GM12878 (cell line): ENCODE results near the gene IFNA16. TPM values are rescaled to one million over a fixed set of nuclear protein-coding genes. Genes with fewer than 3 reads are reported as not detected.
"Not testable (repeated sequence)": the region's sequence is repeated elsewhere in the genome, so short reads cannot be mapped to it uniquely, and the experiment has no call there.

ENCODE experiments used
- ATAC-seq: fragments of 200-7000 bp; cut with Tn5 transposase; 3 replicates; pipeline ENCODE4 v1.9.1; 2020; ENCODE audit warnings: mild to moderate bottlenecking, moderate library complexity
- BruUV-seq: library from RNA; stranded (reverse); fragments of 400-500 nt; replicated peaks from 2 replicates; lab custom pipeline; 2021; lab: Mats Ljungman, UMichigan
- CTCF ChIA-PET: fragments of 300-600 bp; sonication (Branson Sonifier 250); formaldehyde crosslinking; extraction: SDS; loops from one replicate; lab custom pipeline; 2021; ENCODE audit warnings: inconsistent platforms; lab: Yijun Ruan, JAX
- POLR2A ChIA-PET: fragments of 350-600 bp; formaldehyde crosslinking; extraction: SDS; loops from one replicate; lab custom pipeline; 2021; ENCODE audit warnings: inconsistent platforms; lab: Charles Lee
- RAD21 ChIA-PET: fragments of 300-600 bp; sonication (Branson Sonifier 250); formaldehyde crosslinking; loops from one replicate; lab custom pipeline; 2023; ENCODE audit warnings: antibody characterized with exemption; ENCODE audit not compliant: unreplicated experiment; lab: Charles Lee
- SMC1A ChIA-PET: fragments of 300-600 bp; sonication (Branson Sonifier 250); formaldehyde crosslinking; loops from one replicate; lab custom pipeline; 2023; ENCODE audit not compliant: unreplicated experiment, uncharacterized antibody; lab: Charles Lee
- DNase-seq: peaks from one replicate; pipeline ENCODE4 v3.0.0-alpha.2; 2011; ENCODE audit warnings: low read depth, low spot score
- FAIRE-seq: peaks from 3 replicates; lab custom pipeline; 2011; peaks lifted over from hg19 to GRCh38; lab: Jason Lieb, UNC
- H2AFZ ChIP-seq: 2 replicates; pipeline ENCODE4 v1.6.0; 2011; ENCODE audit warnings: low read depth, low read length, control low read depth; ENCODE audit not compliant: control insufficient read depth
- H3K27ac ChIP-seq: 2 replicates; pipeline ENCODE4 v1.5.1; 2011; ENCODE audit warnings: control low read depth; ENCODE audit not compliant: control insufficient read depth, insufficient read depth
- H3K27me3 ChIP-seq, 2 experiments: replicated peaks in 1 of 2; 2 replicates each; pipeline versions ENCODE4 v1.6.0 to v1.6.1; 2011; ENCODE audit warnings: low read length in 1 of 2; ENCODE audit not compliant: control insufficient read depth in 2 of 2, insufficient read depth in 2 of 2
- H3K36me3 ChIP-seq, 2 experiments: 2 replicates each; pipeline ENCODE4 v1.5.1; 2011; ENCODE audit warnings: low read length in 1 of 2; ENCODE audit not compliant: control insufficient read depth in 2 of 2, insufficient read depth in 2 of 2
- H3K4me1 ChIP-seq: 2 replicates; pipeline ENCODE4 v1.6.1; 2011; ENCODE audit warnings: mild to moderate bottlenecking, low read length, moderate library complexity, mixed read lengths; ENCODE audit not compliant: control insufficient read depth, insufficient read depth
- H3K4me2 ChIP-seq: 2 replicates; pipeline ENCODE4 v1.6.0; 2011; ENCODE audit warnings: control low read depth; ENCODE audit not compliant: control insufficient read depth, insufficient read depth
- H3K4me3 ChIP-seq: fragments of 200-600 bp; sonication (generic); 2 replicates; pipeline ENCODE4 v1.5.1; 2016
- H3K79me2 ChIP-seq: 2 replicates; pipeline ENCODE4 v1.6.0; 2011; ENCODE audit warnings: low read length; ENCODE audit not compliant: control insufficient read depth, insufficient read depth
- H3K9ac ChIP-seq: 2 replicates; pipeline ENCODE4 v1.8.0; 2011; ENCODE audit warnings: low read length, control low read depth, mixed read lengths; ENCODE audit not compliant: control insufficient read depth, insufficient read depth
- H3K9me3 ChIP-seq: replicated peaks from 3 replicates; pipeline ENCODE4 v1.5.1; 2011; ENCODE audit warnings: mild to moderate bottlenecking, low read length; ENCODE audit not compliant: control insufficient read depth, insufficient read depth
- H4K20me1 ChIP-seq: 2 replicates; pipeline ENCODE4 v1.6.0; 2011; ENCODE audit not compliant: control insufficient read depth, insufficient read depth
- RAD21 ChIP-seq: IDR thresholded peaks from 2 replicates; pipeline ENCODE4 v1.6.1; 2011; ENCODE audit warnings: mild to moderate bottlenecking, low read depth, low read length, moderate library complexity; ENCODE audit not compliant: insufficient read depth
- WGBS: methylation state at CpG from one replicate; pipeline ENCODE4 v1.1.6; 2016; ENCODE audit warnings: low lambda C conversion rate; ENCODE audit not compliant: insufficient replicate concordance, insufficient coverage; ENCODE audit errors: missing lambda C conversion rate; 5-methylcytosine and 5-hydroxymethylcytosine counted together
- in situ Hi-C: fragments of 300-500 bp; cut with MboI; formaldehyde crosslinking; loops from 9 replicates; pipeline ENCODE4 v1.14.3; 2018; ENCODE audit warnings: mixed read lengths
- intact Hi-C: fragments of 100-400 bp; cut with micrococcal nuclease; formaldehyde crosslinking; loops from one replicate; pipeline ENCODE4 v1.14.2; 2022; ENCODE audit not compliant: unreplicated experiment
- polyA plus RNA-seq, 11 experiments: library from polyadenylated mRNA; depleted of rRNA in 4 of 11; unstranded in 6 of 11; stranded (reverse) in 5 of 11; fragments of >200 nt; fragmentation: Nextera tagmentation in 4 of 11; fragmentation: Illumina TruSeq in 1 of 11; extraction: Ambion mirVana in 4 of 11; extraction: Trizol in 1 of 11; gene quantifications; 1 replicate in 1 of 11; 2 replicates in 10 of 11; pipeline versions ENCODE4 v1.2.1 to v1.2.3, GENCODE V29; 2011 to 2016; ENCODE audit warnings: inconsistent platforms in 2 of 11, missing spikeins in 2 of 11, low read depth in 1 of 11
- total RNA-seq, 4 experiments: library from RNA; depleted of rRNA in 3 of 4; stranded (reverse); fragments of >200 nt in 3 of 4; fragmentation: Illumina TruSeq in 1 of 4; extraction: Trizol in 1 of 4; gene quantifications; 2 replicates each; pipeline versions ENCODE4 v1.2.1 to v1.2.3, GENCODE V29; 2013 to 2021
- TF ChIP-seq, protein P1 (sequence below), 3 experiments: IDR thresholded peaks in 2 of 3; conservative IDR thresholded peaks in 1 of 3; 2 replicates each; pipeline ENCODE4 v1.5.1; 2011; ENCODE audit warnings: low read depth in 3 of 3, low read length in 3 of 3, mild to moderate bottlenecking in 3 of 3, control low read depth in 2 of 3, moderate library complexity in 2 of 3, inconsistent platforms in 1 of 3, mixed read lengths in 1 of 3; ENCODE audit not compliant: control insufficient read depth in 2 of 3, insufficient read depth in 1 of 3; ENCODE audit errors: extremely low read depth in 1 of 3

IFNA16 gene
- total and polyA plus RNA-seq, 10 of the 15 experiments (the other 5 are each of a cell fraction or from before 2014, with no cell fraction given): not detected

- in situ Hi-C loops, H3K9me3 ChIP-seq, BruUV-seq: not testable (repeated sequence)
- RAD21 ChIA-PET: interaction anchor here (0.7 to 2.6 kb wide), 10 partner anchors 12 to 239 kb away, joined by 3 to 9 read pairs (median 4); no protein-coding TSS in a partner anchor
- TF ChIP-seq, protein P1, sequence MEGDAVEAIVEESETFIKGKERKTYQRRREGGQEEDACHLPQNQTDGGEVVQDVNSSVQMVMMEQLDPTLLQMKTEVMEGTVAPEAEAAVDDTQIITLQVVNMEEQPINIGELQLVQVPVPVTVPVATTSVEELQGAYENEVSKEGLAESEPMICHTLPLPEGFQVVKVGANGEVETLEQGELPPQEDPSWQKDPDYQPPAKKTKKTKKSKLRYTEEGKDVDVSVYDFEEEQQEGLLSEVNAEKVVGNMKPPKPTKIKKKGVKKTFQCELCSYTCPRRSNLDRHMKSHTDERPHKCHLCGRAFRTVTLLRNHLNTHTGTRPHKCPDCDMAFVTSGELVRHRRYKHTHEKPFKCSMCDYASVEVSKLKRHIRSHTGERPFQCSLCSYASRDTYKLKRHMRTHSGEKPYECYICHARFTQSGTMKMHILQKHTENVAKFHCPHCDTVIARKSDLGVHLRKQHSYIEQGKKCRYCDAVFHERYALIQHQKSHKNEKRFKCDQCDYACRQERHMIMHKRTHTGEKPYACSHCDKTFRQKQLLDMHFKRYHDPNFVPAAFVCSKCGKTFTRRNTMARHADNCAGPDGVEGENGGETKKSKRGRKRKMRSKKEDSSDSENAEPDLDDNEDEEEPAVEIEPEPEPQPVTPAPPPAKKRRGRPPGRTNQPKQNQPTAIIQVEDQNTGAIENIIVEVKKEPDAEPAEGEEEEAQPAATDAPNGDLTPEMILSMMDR (IDR thresholded peaks at IDR 0.05 in 2 of 3, conservative IDR thresholded peaks at IDR 0.05 in 1 of 3; ENCODE audit: control insufficient read depth in 2 of 3, extremely low read depth in 1 of 3, insufficient read depth in 1 of 3, low read depth in 3 of 3, low read length in 3 of 3): peak; percentile 45 to 56 (median 53); a peak in 5 of 6 replicates
- TF ChIP-seq RAD21: peak; percentile 61
- TF ChIP-seq, all 136 proteins: peak for 2; not testable (repeated sequence) for 134
- H3K9ac ChIP-seq, POLR2A ChIA-PET, DNase-seq, H3K4me3 ChIP-seq, H3K4me1 ChIP-seq, H2AFZ ChIP-seq, H3K36me3 ChIP-seq, H3K27me3 ChIP-seq, H4K20me1 ChIP-seq, H3K79me2 ChIP-seq, H3K27ac ChIP-seq: not testable (repeated sequence)
- WGBS: 28% methylated on average over 5 of the region's 6 CpGs
- peak overlapping the region; percentile 25; the same call in 1 of the 2 replicates for H3K4me2 ChIP-seq
- intact Hi-C loops: loop anchor here (10.0 kb wide), 1 partner anchor 120 kb away; no protein-coding TSS in a partner anchor
- ATAC-seq (peak; percentile 96), FAIRE-seq (peak; percentile 57)
- ChIA-PET SMC1A (interaction anchor here (0.6 to 1.3 kb wide), 11 partner anchors 12 to 593 kb away, joined by 3 to 6 read pairs (median 5); no protein-coding TSS in a partner anchor), CTCF (interaction anchor here (0.6 to 2.7 kb wide), 38 partner anchors 13 to 1268 kb away, joined by 3 to 28 read pairs (median 3); partner anchors contain the start of gene IFNW1)
Measured at GRCh38 chr9:21194867-21195776, 22.0 kb downstream of the IFNA16 start.

DNA sequence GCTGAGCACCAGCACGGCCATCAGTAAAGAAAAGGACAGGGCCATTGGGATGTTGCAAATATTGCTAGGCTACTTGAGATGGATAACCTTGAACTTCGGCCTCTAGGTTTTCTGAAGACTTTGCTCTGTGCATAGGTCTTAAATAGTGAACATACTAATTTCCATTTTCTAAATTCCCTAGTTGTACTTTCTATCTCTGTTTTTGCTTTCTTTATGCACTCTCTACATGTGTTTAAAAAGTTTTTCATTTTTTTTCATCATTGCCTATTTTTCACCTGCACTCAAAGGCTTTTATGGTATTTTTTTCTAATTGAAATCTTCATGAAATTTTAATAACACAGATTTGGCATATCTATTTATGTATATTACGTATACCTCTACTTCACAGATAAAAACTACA lies 29.6 kb downstream of the IFNA16 start, which contains the start of gene IFNA4:
Gene IFNA4 (minus strand): TSS at position 101 of the 400 bp plus-strand sequence. CDS start 56 bp downstream, at position 45.
- H3K27ac ChIP-seq, POLR2A ChIA-PET, H3K4me2 ChIP-seq, in situ Hi-C loops, H3K4me3 ChIP-seq, intact Hi-C loops, H4K20me1 ChIP-seq, H3K9me3 ChIP-seq, H3K36me3 ChIP-seq, H3K9ac ChIP-seq, H2AFZ ChIP-seq, BruUV-seq, RAD21 ChIA-PET, H3K79me2 ChIP-seq, ATAC-seq, DNase-seq, H3K4me1 ChIP-seq, H3K27me3 ChIP-seq, FAIRE-seq: not testable (repeated sequence)
- ChIA-PET SMC1A (interaction anchor here (0.6 kb wide), 1 partner anchor 17 kb away, joined by 3 read pairs; no protein-coding TSS in a partner anchor), CTCF (interaction anchor here (0.7 to 1.2 kb wide), 2 partner anchors 26 to 1723 kb away, joined by 3 to 5 read pairs; no protein-coding TSS in a partner anchor)
- WGBS: 0% methylated on average over 3 of the region's 3 CpGs
